NCI-H1930 (cell line): ENCODE data around the gene UAP1L1.
"Not testable (repeated sequence)": the region's sequence is repeated elsewhere in the genome, so short reads cannot be mapped to it uniquely, and the experiment has no call there.

Experiments used
- DNase-seq, 2 experiments: peaks; one replicate each; lab custom pipeline; 2025; lab: John Stamatoyannopoulos, UW

Gene UAP1L1

GRCh38 chr9:137056739-137057415, 20.4 kb upstream of the UAP1L1 start:
- no peak for DNase-seq

- DNase-seq: no peak
Observed at GRCh38 chr9:137057545-137057944, 19.8 kb upstream of the UAP1L1 start.

- no peak for DNase-seq
Observed at GRCh38 chr9:137058521-137059234, 18.6 kb upstream of the UAP1L1 start.

- DNase-seq: no peak
Observed at GRCh38 chr9:137062384-137062783, 14.9 kb upstream of the UAP1L1 start.

GRCh38 chr9:137062798-137063197, 14.5 kb upstream of the UAP1L1 start:
- not testable (repeated sequence) for DNase-seq

- DNase-seq: no peak
Observed at GRCh38 chr9:137063311-137064026, 13.8 kb upstream of the UAP1L1 start.

GRCh38 chr9:137064027-137064879, 13.1 kb upstream of the UAP1L1 start:
- peak in 1 of 2 experiments; percentile 26 for DNase-seq

- DNase-seq: no peak
Observed at GRCh38 chr9:137064880-137065164, 12.5 kb upstream of the UAP1L1 start.

GRCh38 chr9:137065336-137065967, 11.9 kb upstream of the UAP1L1 start:
- no peak for DNase-seq

GRCh38 chr9:137066096-137066861, 11.0 kb upstream of the UAP1L1 start:
- DNase-seq: no peak

- peak; percentile 47 to 72 for DNase-seq
Observed at GRCh38 chr9:137067860-137068538, 9.3 kb upstream of the UAP1L1 start.

GRCh38 chr9:137068539-137069507, 8.5 kb upstream of the UAP1L1 start:
- DNase-seq: no peak

GRCh38 chr9:137069508-137070091, 7.7 kb upstream of the UAP1L1 start:
- DNase-seq: no peak

- peak; percentile 84 to 85 for DNase-seq
Observed at GRCh38 chr9:137070201-137070905, 7.0 kb upstream of the UAP1L1 start, which contains the start of gene SAPCD2. Gene SAPCD2, minus strand, starts transcription at chr9:137070557. Its CDS starts 97 bp downstream, at chr9:137070460.

GRCh38 chr9:137070906-137071275, 6.4 kb upstream of the UAP1L1 start:
- peak; percentile 23 to 25 for DNase-seq

GRCh38 chr9:137071282-137071681, 6.0 kb upstream of the UAP1L1 start:
- DNase-seq: no peak

GRCh38 chr9:137073992-137074399, 3.3 kb upstream of the UAP1L1 start:
- no peak for DNase-seq

GRCh38 chr9:137074657-137075274, 2.6 kb upstream of the UAP1L1 start:
- no peak for DNase-seq
